ENCODE results near the gene MCRIP2.
A peak's percentile ranks its signal among the peaks of the same experiment; 100 is the strongest.

The MCRIP2 gene

GRCh38 chr16:637081-638018 lies 4.3 kb upstream of the MCRIP2 start:
- CTCF ChIA-PET, result interaction anchor here (0.7 to 2.2 kb wide), 2 partner anchors 25 to 45 kb away, joined by 3 to 11 read pairs; no protein-coding TSS in a partner anchor
- no peak for TF ChIP-seq CTCF (conservative IDR thresholded peaks at IDR 0.05; ENCODE audit: low read depth)
- peak overlapping the region; percentile 93 for H3K27ac ChIP-seq
- POLR2A ChIA-PET (ENCODE audit: low non-redundant PET), result interaction anchor here (0.6 to 1.2 kb wide), 2 partner anchors 10 to 1202 kb away, joined by 3 read pairs; no protein-coding TSS in a partner anchor
- peak; percentile 99 for DNase-seq (ENCODE audit: low spot score)

GRCh38 chr16:638034-638543 lies 3.5 kb upstream of the MCRIP2 start:
- ChIA-PET POLR2A (ENCODE audit: low non-redundant PET) (no interaction called here), CTCF (interaction anchor here (0.6 to 2.2 kb wide), 3 partner anchors 24 to 487 kb away, joined by 3 to 11 read pairs (median 7); no protein-coding TSS in a partner anchor)
- H3K27ac ChIP-seq, result peak overlapping the region; percentile 93
- no peak for TF ChIP-seq CTCF (conservative IDR thresholded peaks at IDR 0.05; ENCODE audit: low read depth)
- no peak for DNase-seq (ENCODE audit: low spot score)

- TF ChIP-seq CTCF (conservative IDR thresholded peaks at IDR 0.05; ENCODE audit: low read depth), result no peak
- no peak for DNase-seq (ENCODE audit: low spot score)
- ChIA-PET CTCF (interaction anchor here (0.6 kb wide), 1 partner anchor 488 kb away, joined by 7 read pairs; no protein-coding TSS in a partner anchor), POLR2A (ENCODE audit: low non-redundant PET) (no interaction called here)
- peak overlapping the region; percentile 93 for H3K27ac ChIP-seq
These were observed 2.8 kb upstream of the MCRIP2 start for GRCh38 chr16:638836-639235.

GRCh38 chr16:640614-641013 lies 1.0 kb upstream of the MCRIP2 start:
- no peak for DNase-seq (ENCODE audit: low spot score)

GRCh38 chr16:642189-643049 lies 791 bp downstream of the MCRIP2 start:
- POLR2A ChIA-PET (ENCODE audit: low non-redundant PET), result interaction anchor here (0.8 kb wide), 1 partner anchor 56 kb away, joined by 3 read pairs; no protein-coding TSS in a partner anchor
- peak overlapping the region; percentile 89 for H3K27ac ChIP-seq
- CTCF ChIA-PET, result interaction anchor here (0.5 to 1.2 kb wide), 3 partner anchors 22 to 87 kb away, joined by 3 to 8 read pairs (median 3); partner anchors contain the start of gene JMJD8
- DNase-seq (ENCODE audit: low spot score), result no peak
- TF ChIP-seq CTCF (conservative IDR thresholded peaks at IDR 0.05; ENCODE audit: low read depth), result no peak

More at GRCh38 chr16:640614-641013, 1.0 kb upstream of the MCRIP2 start:
- H3K27ac ChIP-seq, result peak overlapping the region; percentile 46; the same call in 1 of the 2 replicates
- TF ChIP-seq CTCF (conservative IDR thresholded peaks at IDR 0.05; ENCODE audit: low read depth), result no peak
- ChIA-PET POLR2A (ENCODE audit: low non-redundant PET) (no interaction called here), CTCF (interaction anchor here (0.6 to 0.7 kb wide), 2 partner anchors 9 to 107 kb away, joined by 3 to 5 read pairs; partner anchors contain the start of gene WDR90)
